GM23338 (cell line): ENCODE data around the gene CTNNA3. TPM values are rescaled to one million over a fixed set of nuclear protein-coding genes. Genes with fewer than 3 reads are reported as not detected.

Source experiments
- ATAC-seq: fragments of 200-7000 bp; cut with Tn5 transposase; 3 replicates; pipeline ENCODE4 v1.9.1; 2020
- DNase-seq: peaks from one replicate; pipeline ENCODE4 v3.0.0-alpha.2; 2015; ENCODE audit warnings: low spot score
- H2AFZ ChIP-seq: fragments of 200-600 bp; sonication (generic); 2 replicates; pipeline ENCODE4 v1.8.0; 2016; ENCODE audit warnings: antibody characterized with exemption, mild to moderate bottlenecking, moderate library complexity
- H3F3A ChIP-seq: fragments of 200-600 bp; sonication (generic); replicated peaks from 2 replicates; pipeline ENCODE4 v1.8.0; 2017; ENCODE audit warnings: antibody characterized with exemption, mixed run types, low read depth
- H3K27ac ChIP-seq: fragments of 200-600 bp; sonication (generic); 2 replicates; pipeline ENCODE4 v1.6.1; 2016; ENCODE audit warnings: low read depth
- H3K27me3 ChIP-seq: fragments of 200-600 bp; sonication (generic); 2 replicates; pipeline ENCODE4 v1.8.0; 2016; ENCODE audit warnings: mild to moderate bottlenecking, mixed run types, moderate library complexity; ENCODE audit not compliant: insufficient read depth
- H3K36me3 ChIP-seq: fragments of 200-600 bp; sonication (generic); 2 replicates; pipeline ENCODE4 v1.8.0; 2016; ENCODE audit warnings: mild to moderate bottlenecking; ENCODE audit not compliant: insufficient read depth
- H3K4me1 ChIP-seq: fragments of 200-600 bp; sonication (generic); 2 replicates; pipeline ENCODE4 v1.8.0; 2016; ENCODE audit warnings: mild to moderate bottlenecking, moderate library complexity; ENCODE audit not compliant: insufficient read depth
- H3K4me2 ChIP-seq: fragments of 200-600 bp; sonication (generic); 2 replicates; pipeline ENCODE4 v1.7.1; 2017; ENCODE audit warnings: mixed run types
- H3K4me3 ChIP-seq: fragments of 200-600 bp; sonication (generic); 2 replicates; pipeline ENCODE4 v1.6.1; 2016; ENCODE audit warnings: mixed run types
- H3K79me2 ChIP-seq: fragments of 200-600 bp; sonication (generic); replicated peaks from 2 replicates; pipeline ENCODE4 v1.8.0; 2017; ENCODE audit warnings: mild to moderate bottlenecking; ENCODE audit not compliant: insufficient read depth
- H3K9me2 ChIP-seq: fragments of 200-600 bp; sonication (generic); 2 replicates; pipeline ENCODE4 v1.8.0; 2017; ENCODE audit not compliant: insufficient read depth
- H4K20me1 ChIP-seq: fragments of 200-600 bp; sonication (generic); replicated peaks from 2 replicates; pipeline ENCODE4 v1.8.0; 2017; ENCODE audit warnings: mild to moderate bottlenecking; ENCODE audit not compliant: insufficient read depth
- H3K27ac Mint-ChIP-seq: 2 replicates; pipeline ENCODE4 v1.8.0; 2020; ENCODE audit warnings: inconsistent platforms, mild to moderate bottlenecking, moderate library complexity, mixed read lengths
- H3K27me3 Mint-ChIP-seq: 3 replicates; pipeline ENCODE4 v1.8.0; 2022; ENCODE audit warnings: low read depth, mild to moderate bottlenecking, moderate library complexity, mixed read lengths, inconsistent platforms; ENCODE audit not compliant: insufficient read depth, poor library complexity
- H3K36me3 Mint-ChIP-seq: 3 replicates; pipeline ENCODE4 v1.8.0; 2021; ENCODE audit warnings: low read depth, mild to moderate bottlenecking, inconsistent platforms, moderate library complexity, mixed read lengths
- H3K4me1 Mint-ChIP-seq: 3 replicates; pipeline ENCODE4 v1.8.0; 2020; ENCODE audit warnings: mild to moderate bottlenecking, inconsistent platforms, mixed read lengths
- H3K4me3 Mint-ChIP-seq: 3 replicates; pipeline ENCODE4 v1.8.0; 2021; ENCODE audit warnings: moderate library complexity, mild to moderate bottlenecking, inconsistent platforms, mixed read lengths
- H3K9me3 Mint-ChIP-seq: 3 replicates; pipeline ENCODE4 v1.8.0; 2020; ENCODE audit warnings: moderate library complexity, mild to moderate bottlenecking, inconsistent platforms, mixed read lengths
- CREB1 ChIP-seq: fragments of 250-450 bp; sonication (Bioruptor Pico); IDR thresholded peaks from 2 replicates; pipeline ENCODE4 v1.5.0; 2020; ENCODE audit warnings: low read depth, mild to moderate bottlenecking, moderate library complexity
- EZH2 ChIP-seq: fragments of 200-600 bp; sonication (generic); IDR thresholded peaks from one replicate; pipeline ENCODE4 v1.8.0; 2017; ENCODE audit warnings: antibody characterized with exemption, mild to moderate bottlenecking, low read depth; ENCODE audit not compliant: unreplicated experiment
- JUNB ChIP-seq: IDR thresholded peaks from one replicate; pipeline ENCODE4 v1.6.1; 2016; ENCODE audit warnings: antibody characterized with exemption; ENCODE audit not compliant: unreplicated experiment
- REST ChIP-seq: IDR thresholded peaks from one replicate; pipeline ENCODE4 v1.6.1; 2018; ENCODE audit warnings: antibody characterized with exemption; ENCODE audit not compliant: unreplicated experiment
- STAT1 ChIP-seq: IDR thresholded peaks from one replicate; pipeline ENCODE4 v1.6.1; 2016; ENCODE audit warnings: antibody characterized with exemption; ENCODE audit not compliant: unreplicated experiment
- polyA plus RNA-seq: library from polyadenylated mRNA; unstranded; fragments of >200 nt; fragmentation: Nextera tagmentation; extraction: Ambion mirVana; gene quantifications from 2 replicates; pipeline ENCODE4 v1.2.1, GENCODE V29; 2016
- total RNA-seq: library from RNA; depleted of rRNA; stranded (reverse); fragments of >200 nt; shearing (Covaris generic); gene quantifications from 2 replicates; pipeline ENCODE4 v1.2.3, GENCODE V29; 2014
- TF ChIP-seq, protein P1 (sequence below): fragments of 250-450 bp; sonication (Bioruptor Pico); IDR thresholded peaks from 2 replicates; pipeline ENCODE4 v1.5.0; 2020; ENCODE audit warnings: mild to moderate bottlenecking, moderate library complexity

CTNNA3 gene
- total and polyA plus RNA-seq, 2 experiments from 2014 or later = 0.71 to 3.3 TPM

GRCh38 chr10:66862687-66863258 lies 833.2 kb downstream of the CTNNA3 start:
- Histone ChIP-seq H3K4me2 (no peak overlapping the region), H2AFZ (no peak overlapping the region), H3F3A (no peaks in the 10 kb centered on the region), H4K20me1 (no peaks in the 10 kb centered on the region), H3K79me2 (no peaks in the 10 kb centered on the region), H3K4me3 (no peak overlapping the region), H3K27me3 (no peaks in the 10 kb centered on the region), H3K4me1 (no peaks in the 10 kb centered on the region), H3K27ac (no peak overlapping the region), H3K9me2 (0 out of 2 replicates have a peak, but pooled peaks cover 5% of the 10 kb centered on the region), H3K36me3 (no peaks in the 10 kb centered on the region)
- Mint-ChIP-seq H3K27me3 (no peaks in the 10 kb centered on the region), H3K27ac (no peak overlapping the region), H3K36me3 (peaks cover 4% of the 10 kb centered on the region; the same call in 2 of the 3 replicates), H3K9me3 (peaks cover 8% of the 10 kb centered on the region; the same call in 1 of the 3 replicates), H3K4me1 (no peaks in the 10 kb centered on the region), H3K4me3 (no peak overlapping the region)
- no peak for DNase-seq
- ATAC-seq = no peak
- TF ChIP-seq, protein P1, sequence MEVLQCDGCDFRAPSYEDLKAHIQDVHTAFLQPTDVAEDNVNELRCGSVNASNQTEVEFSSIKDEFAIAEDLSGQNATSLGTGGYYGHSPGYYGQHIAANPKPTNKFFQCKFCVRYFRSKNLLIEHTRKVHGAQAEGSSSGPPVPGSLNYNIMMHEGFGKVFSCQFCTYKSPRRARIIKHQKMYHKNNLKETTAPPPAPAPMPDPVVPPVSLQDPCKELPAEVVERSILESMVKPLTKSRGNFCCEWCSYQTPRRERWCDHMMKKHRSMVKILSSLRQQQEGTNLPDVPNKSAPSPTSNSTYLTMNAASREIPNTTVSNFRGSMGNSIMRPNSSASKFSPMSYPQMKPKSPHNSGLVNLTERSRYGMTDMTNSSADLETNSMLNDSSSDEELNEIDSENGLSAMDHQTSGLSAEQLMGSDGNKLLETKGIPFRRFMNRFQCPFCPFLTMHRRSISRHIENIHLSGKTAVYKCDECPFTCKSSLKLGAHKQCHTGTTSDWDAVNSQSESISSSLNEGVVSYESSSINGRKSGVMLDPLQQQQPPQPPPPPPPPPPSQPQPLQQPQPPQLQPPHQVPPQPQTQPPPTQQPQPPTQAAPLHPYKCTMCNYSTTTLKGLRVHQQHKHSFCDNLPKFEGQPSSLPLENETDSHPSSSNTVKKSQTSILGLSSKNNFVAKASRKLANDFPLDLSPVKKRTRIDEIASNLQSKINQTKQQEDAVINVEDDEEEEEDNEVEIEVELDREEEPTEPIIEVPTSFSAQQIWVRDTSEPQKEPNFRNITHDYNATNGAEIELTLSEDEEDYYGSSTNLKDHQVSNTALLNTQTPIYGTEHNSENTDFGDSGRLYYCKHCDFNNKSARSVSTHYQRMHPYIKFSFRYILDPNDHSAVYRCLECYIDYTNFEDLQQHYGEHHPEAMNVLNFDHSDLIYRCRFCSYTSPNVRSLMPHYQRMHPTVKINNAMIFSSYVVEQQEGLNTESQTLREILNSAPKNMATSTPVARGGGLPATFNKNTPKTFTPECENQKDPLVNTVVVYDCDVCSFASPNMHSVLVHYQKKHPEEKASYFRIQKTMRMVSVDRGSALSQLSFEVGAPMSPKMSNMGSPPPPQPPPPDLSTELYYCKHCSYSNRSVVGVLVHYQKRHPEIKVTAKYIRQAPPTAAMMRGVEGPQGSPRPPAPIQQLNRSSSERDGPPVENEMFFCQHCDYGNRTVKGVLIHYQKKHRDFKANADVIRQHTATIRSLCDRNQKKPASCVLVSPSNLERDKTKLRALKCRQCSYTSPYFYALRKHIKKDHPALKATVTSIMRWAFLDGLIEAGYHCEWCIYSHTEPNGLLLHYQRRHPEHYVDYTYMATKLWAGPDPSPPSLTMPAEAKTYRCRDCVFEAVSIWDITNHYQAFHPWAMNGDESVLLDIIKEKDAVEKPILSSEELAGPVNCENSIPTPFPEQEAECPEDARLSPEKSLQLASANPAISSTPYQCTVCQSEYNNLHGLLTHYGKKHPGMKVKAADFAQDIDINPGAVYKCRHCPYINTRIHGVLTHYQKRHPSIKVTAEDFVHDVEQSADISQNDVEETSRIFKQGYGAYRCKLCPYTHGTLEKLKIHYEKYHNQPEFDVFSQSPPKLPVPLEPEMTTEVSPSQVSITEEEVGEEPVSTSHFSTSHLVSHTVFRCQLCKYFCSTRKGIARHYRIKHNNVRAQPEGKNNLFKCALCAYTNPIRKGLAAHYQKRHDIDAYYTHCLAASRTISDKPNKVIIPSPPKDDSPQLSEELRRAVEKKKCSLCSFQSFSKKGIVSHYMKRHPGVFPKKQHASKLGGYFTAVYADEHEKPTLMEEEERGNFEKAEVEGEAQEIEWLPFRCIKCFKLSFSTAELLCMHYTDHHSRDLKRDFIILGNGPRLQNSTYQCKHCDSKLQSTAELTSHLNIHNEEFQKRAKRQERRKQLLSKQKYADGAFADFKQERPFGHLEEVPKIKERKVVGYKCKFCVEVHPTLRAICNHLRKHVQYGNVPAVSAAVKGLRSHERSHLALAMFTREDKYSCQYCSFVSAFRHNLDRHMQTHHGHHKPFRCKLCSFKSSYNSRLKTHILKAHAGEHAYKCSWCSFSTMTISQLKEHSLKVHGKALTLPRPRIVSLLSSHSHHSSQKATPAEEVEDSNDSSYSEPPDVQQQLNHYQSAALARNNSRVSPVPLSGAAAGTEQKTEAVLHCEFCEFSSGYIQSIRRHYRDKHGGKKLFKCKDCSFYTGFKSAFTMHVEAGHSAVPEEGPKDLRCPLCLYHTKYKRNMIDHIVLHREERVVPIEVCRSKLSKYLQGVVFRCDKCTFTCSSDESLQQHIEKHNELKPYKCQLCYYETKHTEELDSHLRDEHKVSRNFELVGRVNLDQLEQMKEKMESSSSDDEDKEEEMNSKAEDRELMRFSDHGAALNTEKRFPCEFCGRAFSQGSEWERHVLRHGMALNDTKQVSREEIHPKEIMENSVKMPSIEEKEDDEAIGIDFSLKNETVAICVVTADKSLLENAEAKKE (CRISPR knock-in tag) = no peak
- no peak for TF ChIP-seq JUNB
- no peak for TF ChIP-seq CREB1
- TF ChIP-seq REST = no peak
- no peak for TF ChIP-seq STAT1
- TF ChIP-seq EZH2 = no peak
